Fibroblast of upper back skin (primary cell): ENCODE results near the gene PTPRZ1.

Source experiments
- DNase-seq: peaks from one replicate; pipeline ENCODE4 v3.0.0-alpha.2; 2013

PTPRZ1 gene

DNA sequence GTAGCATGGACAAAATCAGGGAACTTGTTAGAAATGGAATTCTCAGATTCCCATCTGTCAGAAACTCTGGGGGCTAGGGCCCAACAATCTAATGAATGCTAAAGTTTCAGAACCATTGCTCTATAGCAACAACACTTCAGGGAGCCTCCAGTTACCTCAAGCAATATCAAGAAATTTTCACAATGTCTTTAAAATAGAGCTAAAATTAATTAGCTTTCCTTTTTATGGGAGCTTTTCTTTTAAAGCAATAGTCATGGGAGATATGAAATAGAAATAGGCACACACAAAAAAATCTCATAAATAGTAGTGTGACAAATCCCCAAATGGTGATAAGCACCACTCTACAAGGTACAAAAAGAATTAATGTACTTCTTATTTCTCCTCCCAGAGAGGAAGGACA is 190.2 kb downstream of the PTPRZ1 start:
- no peak for DNase-seq

DNA sequence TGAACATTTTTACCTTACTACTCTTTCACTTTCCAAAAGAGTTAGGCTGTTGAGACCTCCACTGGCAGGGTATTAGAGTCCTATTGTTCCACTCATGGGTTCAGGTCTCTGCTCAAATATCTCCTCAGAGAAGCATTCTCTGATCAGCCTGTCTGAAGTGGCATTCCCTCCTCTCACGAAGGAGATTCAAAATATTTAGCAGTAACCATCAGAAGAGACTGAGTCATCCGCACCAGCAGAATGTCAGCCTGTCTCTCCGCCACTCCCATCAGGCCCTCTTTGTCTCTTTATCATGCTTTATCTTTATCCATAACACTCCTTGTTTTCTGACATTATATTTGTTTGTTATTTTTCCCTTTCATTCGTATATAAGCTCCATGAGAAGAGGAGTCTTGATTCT is 192.0 kb downstream of the PTPRZ1 start:
- DNase-seq: no peak

DNA sequence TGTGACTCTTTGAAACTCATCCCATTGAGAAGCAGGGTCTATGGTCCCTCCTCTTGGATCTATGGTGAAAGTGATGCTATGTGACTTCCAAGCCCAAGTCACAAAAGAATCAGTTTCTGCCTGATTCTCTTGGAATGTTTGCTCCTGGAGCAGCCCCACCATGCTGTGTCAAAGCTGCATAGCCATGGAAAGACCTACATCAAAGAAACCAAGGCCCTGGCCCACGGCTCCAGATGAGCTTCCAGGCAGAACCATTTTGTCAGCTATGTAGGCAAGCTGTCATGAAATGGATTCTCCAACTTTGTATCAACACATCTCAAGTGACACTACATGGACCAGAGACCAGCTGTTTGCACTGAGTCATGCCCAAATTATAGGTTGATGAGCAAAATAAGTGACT is 194.1 kb downstream of the PTPRZ1 start:
- no peak for DNase-seq

DNA sequence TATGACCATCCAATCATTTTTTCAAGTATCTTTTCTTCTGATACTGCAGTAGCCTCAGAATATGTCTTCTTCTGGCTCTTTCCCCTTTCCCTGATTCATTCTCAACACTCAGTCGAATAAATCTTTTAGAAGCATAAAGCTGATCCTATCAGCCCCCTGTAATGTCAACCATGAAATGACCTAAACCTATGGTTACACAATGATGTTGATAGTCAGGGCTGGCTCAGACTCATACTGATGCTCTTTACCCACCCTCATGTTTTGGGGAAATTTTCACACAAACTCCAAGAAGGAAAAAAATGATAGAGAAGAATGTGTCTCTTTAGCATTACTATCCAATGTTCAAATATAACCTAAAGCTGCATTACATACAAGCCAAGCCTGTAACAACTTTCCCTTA is 195.1 kb downstream of the PTPRZ1 start:
- DNase-seq: no peak

DNA sequence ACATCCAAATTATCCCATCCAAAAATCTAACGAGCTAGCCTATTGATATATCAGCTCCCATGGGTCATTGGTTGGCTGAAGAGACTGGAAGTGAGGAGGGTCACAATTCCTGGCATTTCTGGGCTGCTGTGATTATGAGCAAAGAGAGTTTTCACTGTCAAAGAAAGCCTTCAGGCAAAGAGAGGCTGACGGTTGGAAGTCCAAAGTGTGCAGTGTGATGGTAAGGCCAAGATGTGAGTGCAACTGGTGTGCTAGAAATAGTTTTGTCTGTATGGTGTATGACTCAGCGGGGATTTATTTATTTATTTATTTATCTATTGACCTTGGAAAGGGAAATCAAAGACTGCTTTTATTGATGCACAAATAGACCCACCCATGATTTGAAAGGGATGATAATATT is 196.0 kb downstream of the PTPRZ1 start:
- no peak for DNase-seq

DNA sequence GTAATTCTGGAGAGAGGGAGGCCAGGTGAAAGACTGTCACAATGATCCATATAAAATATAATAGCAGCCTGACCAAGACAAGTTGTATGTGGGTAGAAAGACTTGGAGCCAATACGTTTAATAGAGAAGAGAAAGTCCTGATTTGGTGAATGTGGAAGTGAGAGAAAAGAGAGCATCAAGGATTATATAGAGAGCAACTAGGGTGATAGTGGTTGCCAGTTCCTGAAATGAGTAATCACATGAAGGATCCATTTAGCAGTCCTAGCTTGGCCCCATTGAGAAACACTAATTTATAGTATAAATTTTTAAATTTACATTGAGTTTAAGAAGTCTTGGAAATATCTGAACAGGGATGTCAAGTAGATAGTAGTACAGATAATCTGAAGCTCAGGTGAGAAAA is 197.1 kb downstream of the PTPRZ1 start:
- no peak for DNase-seq

DNA sequence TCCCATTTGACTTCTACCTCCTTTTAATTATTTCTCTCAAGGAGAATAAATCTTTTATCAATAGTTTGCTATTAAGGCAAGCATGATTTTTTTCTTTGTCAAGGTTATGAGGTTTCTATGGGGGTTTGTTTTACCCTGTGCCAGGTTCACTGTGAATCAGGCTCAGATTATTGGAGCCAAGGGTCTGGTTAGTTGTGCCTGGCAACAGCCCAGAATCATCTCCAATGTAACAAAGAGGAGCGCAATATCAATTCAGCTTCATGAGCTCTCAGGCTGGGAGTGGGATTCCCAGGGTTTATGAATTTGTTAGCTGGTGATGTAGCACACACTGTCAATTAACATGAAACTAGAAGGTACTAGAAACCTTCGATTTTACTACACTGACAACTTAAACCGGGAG is 197.9 kb downstream of the PTPRZ1 start:
- DNase-seq: no peak

DNA sequence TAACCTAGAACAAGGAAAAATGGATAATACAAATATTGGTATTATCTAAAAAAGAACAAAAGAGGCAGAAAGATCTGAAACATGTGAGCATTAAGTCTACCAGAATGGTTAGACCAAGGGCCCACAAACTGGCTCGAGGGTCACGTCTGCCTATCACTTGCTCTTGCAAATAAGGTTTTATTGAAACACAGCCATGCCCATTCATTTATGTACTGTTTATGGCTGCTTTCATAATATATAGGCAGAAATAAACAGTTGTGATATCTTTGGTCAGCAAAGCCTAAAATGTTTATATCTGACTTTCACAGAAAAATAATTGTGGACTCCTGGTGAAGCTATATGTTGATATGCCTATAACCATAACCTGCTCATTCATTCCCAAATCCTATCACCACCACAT is 199.3 kb downstream of the PTPRZ1 start:
- no peak for DNase-seq

DNA sequence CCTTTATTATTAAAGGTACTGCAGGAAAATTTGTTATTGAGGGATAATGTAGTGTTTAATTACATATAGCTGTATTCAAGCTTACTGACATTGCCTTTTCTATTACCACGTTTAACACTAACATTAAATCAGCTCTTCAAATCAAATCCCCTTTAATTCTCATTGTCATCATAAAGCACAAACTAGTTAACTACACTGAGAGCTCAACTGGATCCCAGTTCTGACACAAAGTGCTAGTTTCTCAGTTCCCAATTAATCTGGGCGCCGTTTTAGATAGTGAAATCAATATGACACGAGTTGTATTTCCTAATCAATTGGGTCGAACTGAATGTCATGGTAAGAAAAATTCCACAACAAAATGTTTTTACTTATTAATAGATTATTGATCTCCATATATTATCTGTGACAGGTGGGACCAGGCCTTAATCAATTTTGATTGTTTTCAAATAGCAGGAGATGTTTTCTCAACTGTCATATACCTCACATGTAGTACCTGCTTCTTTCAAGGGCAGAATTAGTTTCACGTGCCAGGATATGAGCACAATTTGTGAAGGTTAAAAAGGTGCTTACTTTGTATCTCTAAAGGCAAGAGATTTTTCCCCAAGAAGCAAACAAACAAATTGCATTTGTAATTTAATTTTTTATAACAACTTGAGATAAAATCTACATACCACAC is 200.1 kb downstream of the PTPRZ1 start:
- no peak for DNase-seq

DNA sequence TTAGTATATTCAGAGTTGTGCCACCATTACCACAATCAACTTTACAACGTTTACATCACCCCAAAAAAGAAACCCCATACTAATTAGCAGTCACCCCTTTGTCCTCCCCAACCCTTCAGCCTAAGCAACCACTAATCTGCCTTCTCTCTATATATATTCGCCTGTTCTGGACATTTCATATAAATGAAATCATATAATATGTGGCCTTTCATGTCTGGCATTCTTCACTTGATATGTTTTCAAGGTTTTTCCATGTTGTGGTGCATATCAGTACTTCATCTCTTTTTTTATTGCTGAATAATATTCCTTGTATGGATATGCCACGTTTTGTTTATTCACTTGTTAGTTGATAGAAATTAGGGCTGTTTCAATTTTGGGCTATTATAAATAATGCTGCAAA is 200.7 kb downstream of the PTPRZ1 start:
- DNase-seq: no peak

DNA sequence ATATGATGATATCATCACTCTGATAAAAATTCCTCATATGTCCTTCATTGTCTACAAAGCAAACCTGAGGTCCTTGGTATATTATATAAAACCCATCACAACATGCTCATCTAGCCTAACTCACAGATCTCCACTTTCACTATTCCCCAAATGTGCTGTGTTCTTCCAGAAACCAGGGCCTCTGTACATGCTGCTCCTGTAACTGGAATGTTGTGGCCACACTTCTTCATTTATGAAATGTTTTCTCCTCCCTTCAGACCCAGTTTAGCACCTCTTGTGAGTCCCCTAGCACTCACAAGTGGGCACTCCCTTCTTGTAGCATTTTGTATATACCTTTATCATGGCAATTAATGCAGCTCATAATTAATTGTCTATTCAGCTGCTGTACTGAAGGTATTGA is 209.2 kb downstream of the PTPRZ1 start:
- DNase-seq: no peak

DNA sequence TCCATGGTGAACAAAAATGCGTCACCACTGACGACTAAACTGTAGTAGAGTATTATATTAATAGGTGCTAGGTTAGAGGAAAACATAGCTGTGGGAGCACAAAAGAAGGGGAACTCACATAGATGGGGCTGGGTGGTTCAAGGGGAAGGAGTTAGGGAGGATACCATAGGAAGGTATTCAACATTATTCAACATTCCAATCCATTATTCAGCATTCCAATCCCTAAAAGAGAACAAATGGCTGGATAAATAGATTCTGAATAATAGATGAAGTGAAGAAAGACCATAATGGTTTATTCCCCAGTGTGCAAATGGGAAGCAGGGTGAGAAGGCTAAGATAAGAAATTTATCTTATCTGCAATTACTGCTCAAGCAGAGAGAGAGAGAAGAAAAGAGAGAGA is 209.7 kb downstream of the PTPRZ1 start:
- no peak for DNase-seq

DNA sequence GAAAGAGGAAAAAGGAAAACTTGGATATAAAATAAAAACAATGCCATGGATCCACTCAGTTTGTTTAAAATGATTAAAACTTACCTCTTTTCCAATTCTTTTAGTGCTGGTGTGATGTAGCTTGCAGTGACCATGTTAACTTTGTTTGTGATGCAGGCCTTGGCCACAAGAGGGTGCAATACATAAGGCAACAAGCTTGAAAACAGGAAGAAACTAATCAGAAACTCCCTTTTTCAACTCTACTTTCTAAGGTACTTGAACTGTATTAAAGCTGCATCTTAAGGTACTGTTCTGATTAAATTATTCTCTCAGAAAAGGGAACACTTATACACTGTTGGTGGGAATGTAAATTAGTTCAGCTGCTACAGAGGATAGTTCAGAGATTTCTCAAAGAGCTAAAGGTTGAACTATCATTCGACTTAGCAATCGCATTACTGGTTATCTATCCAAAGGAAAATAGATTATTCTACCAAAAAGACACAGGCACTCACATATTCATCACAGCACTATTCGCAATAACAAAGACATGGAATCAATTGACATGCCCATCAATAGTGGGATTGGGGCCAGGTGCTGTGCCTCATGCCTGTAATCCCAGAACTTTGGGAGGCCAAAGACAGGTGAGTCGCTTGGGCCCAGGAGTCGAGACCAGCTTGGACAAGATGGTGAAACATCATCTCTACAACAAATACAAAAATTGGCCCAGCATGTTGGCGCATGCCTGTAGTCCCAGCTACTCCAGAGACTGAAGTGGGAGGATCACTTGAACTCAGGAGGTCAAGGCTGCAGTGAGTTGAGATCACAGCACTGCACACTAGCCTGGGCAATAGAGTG is 220.2 kb downstream of the PTPRZ1 start:
- peak; percentile 71 for DNase-seq

DNA sequence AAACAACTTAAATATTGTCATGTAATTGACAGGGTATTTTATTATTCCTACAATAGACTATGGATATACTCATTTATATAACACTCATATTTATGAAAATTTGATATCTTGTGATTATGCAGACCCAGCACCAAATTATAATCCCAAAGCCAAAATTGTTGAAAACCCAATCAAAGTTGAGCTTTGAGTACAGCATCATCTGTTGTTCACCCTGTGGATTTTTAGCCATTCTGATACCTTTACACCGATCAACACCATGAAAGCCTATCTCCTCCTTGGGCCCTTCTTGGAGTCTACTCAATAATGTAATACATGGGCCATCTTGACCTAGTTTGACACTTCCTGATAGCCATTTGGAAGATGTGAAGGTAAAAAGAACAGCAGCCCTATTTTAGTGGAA is 221.6 kb downstream of the PTPRZ1 start:
- DNase-seq: no peak

DNA sequence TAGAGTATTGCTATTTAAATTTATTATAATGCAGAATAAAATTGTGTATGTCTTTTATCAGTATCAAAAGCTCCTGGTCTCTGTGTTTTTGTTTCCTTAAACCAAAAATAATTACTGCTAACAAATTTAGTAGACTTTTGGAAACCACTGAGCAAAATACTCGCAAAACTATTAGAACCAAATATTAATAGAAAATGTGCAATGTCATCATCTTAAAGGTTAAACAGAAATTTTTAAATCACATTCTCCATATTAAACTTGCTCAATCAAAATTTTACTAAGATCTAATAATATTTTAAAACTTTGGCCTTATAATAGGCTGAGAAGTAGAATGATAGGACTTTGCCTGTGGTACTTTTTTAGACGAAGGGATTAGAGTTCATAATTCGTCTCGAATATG is 222.7 kb downstream of the PTPRZ1 start:
- DNase-seq: no peak

DNA sequence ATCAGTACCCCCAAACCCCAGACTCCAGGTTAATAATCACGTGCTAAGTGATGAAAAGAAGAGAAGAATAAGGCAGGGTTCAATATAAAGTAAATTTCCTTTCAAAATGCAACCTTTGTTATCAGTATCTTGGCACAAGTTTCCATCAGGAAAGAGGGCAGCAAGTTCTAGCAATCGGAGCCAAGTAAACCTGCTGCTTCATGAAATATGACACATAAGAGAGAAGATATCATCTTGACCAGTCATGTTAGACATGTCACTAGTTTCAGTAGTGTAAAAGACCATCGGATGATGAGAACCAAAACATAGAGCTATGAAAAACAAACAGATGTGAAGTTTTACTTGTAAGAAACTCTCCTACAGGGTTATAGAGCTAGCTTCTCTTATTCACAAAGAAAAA is 227.1 kb downstream of the PTPRZ1 start:
- no peak for DNase-seq

DNA sequence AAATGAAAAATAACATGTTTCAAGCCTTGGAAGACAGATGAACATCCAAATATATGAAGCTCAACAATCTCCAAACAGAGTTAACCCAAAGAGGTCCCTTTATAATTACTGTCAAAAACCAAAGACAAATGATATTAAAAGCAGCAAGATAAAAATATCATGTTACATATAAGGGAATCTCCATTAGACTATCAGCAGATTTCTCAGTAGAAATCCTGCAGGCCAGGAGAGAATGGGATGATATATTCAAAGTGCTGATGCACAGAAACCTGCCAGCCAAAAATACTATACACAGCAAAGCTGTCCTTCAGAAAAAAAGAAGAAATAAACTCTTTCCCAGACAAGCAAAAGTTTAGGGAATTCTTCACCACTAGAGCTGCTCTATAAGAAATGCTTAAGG is 230.1 kb downstream of the PTPRZ1 start:
- no peak for DNase-seq
